ENCODE data around the gene CSNK1D.

GRCh38 chr17:82318772-82319606 lies 45.5 kb upstream of the CSNK1D start:
- no peak for TF ChIP-seq CTCF (IDR thresholded peaks at IDR 0.05; ENCODE audit: borderline replicate concordance, extremely low read depth, low read length, poor library complexity, severe bottlenecking)
- TF ChIP-seq EZH2 (IDR thresholded peaks at IDR 0.05; ENCODE audit: borderline replicate concordance, low read depth, low read length, severe bottlenecking) = no peak
